K562 (cell line): ENCODE results near the gene ADAM22. TPM values are rescaled to one million over a fixed set of nuclear protein-coding genes. Genes with fewer than 3 reads are reported as not detected.

ENCODE experiments used
- ATAC-seq: fragments of 200-7000 bp; cut with Tn5 transposase; 3 replicates; pipeline ENCODE4 v1.9.1; 2020; ENCODE audit warnings: moderate library complexity
- BruUV-seq: library from RNA; stranded (reverse); fragments of 400-500 nt; replicated peaks from 2 replicates; lab custom pipeline; 2021; lab: Mats Ljungman, UMichigan
- CTCF ChIA-PET: fragments of 300-600 bp; formaldehyde crosslinking; extraction: SDS; loops from one replicate; lab custom pipeline; 2021; ENCODE audit warnings: low intra/inter-chr PET ratio; lab: Yijun Ruan, JAX
- POLR2A ChIA-PET: fragments of 300-600, 350-650 bp; sonication (Branson Sonifier 250); formaldehyde crosslinking; extraction: SDS; loops from one replicate; lab custom pipeline; 2021; ENCODE audit warnings: antibody characterized with exemption, inconsistent platforms; lab: Yijun Ruan, JAX
- DNase-seq, 4 experiments: peaks; one replicate each; pipeline versions ENCODE4 v3.0.0 to v3.0.0-alpha.2; 2011 to 2018; ENCODE audit warnings: low spot score in 3 of 4, mixed read lengths in 3 of 4; ENCODE audit errors: extremely low read depth in 1 of 4
- FAIRE-seq: peaks from 2 replicates; lab custom pipeline; 2011; peaks lifted over from hg19 to GRCh38; lab: Jason Lieb, UNC
- H2AFZ ChIP-seq: 2 replicates; pipeline ENCODE4 v1.6.0; 2011; ENCODE audit warnings: low read depth, low read length, control low read depth, inconsistent platforms
- H3K27ac ChIP-seq: fragments of 200-600 bp; 3 replicates; pipeline ENCODE4 v1.8.0; 2011; ENCODE audit warnings: low read depth, mild to moderate bottlenecking, control low read depth, inconsistent platforms, low read length, moderate library complexity, mixed read lengths; ENCODE audit errors: extremely low read depth
- H3K27me3 ChIP-seq, 2 experiments: fragments of 300-600 bp in 1 of 2; 2 replicates in 1 of 2; 3 replicates in 1 of 2; pipeline versions ENCODE4 v1.6.0 to v1.8.0; 2011; ENCODE audit warnings: inconsistent platforms in 2 of 2, low read length in 2 of 2, mild to moderate bottlenecking in 1 of 2, mixed read lengths in 1 of 2, moderate library complexity in 1 of 2; ENCODE audit not compliant: control insufficient read depth in 2 of 2, insufficient read depth in 2 of 2
- H3K36me3 ChIP-seq: fragments of 300-600 bp; 3 replicates; pipeline ENCODE4 v1.8.0; 2011; ENCODE audit warnings: mild to moderate bottlenecking, low read length, inconsistent platforms; ENCODE audit not compliant: control insufficient read depth, insufficient read depth
- H3K4me1 ChIP-seq, 2 experiments: fragments of 200-600 bp in 1 of 2; replicated peaks in 1 of 2; 2 replicates in 1 of 2; 3 replicates in 1 of 2; pipeline versions ENCODE4 v1.5.1 to v1.8.0; 2011; ENCODE audit warnings: inconsistent platforms in 2 of 2, low read length in 2 of 2, mild to moderate bottlenecking in 1 of 2, mixed read lengths in 1 of 2, moderate library complexity in 1 of 2; ENCODE audit not compliant: control insufficient read depth in 2 of 2, insufficient read depth in 2 of 2
- H3K4me2 ChIP-seq: 2 replicates; pipeline ENCODE4 v1.6.1; 2011; ENCODE audit warnings: low read length, control low read depth, inconsistent platforms, mixed read lengths; ENCODE audit not compliant: insufficient read depth
- H3K4me3 ChIP-seq: fragments of 200-600 bp; sonication (generic), shearing (Covaris generic); 2 replicates; pipeline ENCODE4 v1.5.1; 2016; ENCODE audit warnings: control low read depth, inconsistent platforms
- H3K79me2 ChIP-seq: fragments of 200-600 bp; 3 replicates; pipeline ENCODE4 v1.8.0; 2011; ENCODE audit warnings: low read length, inconsistent platforms; ENCODE audit not compliant: control insufficient read depth, insufficient read depth
- H3K9ac ChIP-seq, 2 experiments: 2 replicates each; pipeline versions ENCODE4 v1.6.0 to v1.6.1; 2011; ENCODE audit warnings: low read depth in 2 of 2, low read length in 2 of 2, control low read depth in 1 of 2, inconsistent platforms in 1 of 2, mild to moderate bottlenecking in 1 of 2, mixed read lengths in 1 of 2; ENCODE audit not compliant: insufficient read depth in 1 of 2
- H3K9me1 ChIP-seq: one replicate; pipeline ENCODE4 v1.6.0; 2011; ENCODE audit warnings: inconsistent platforms, mild to moderate bottlenecking, low read length, moderate library complexity; ENCODE audit not compliant: control insufficient read depth, insufficient read depth
- H3K9me3 ChIP-seq: replicated peaks from 2 replicates; pipeline ENCODE4 v1.5.1; 2011; ENCODE audit warnings: low read depth, low read length, inconsistent platforms; ENCODE audit not compliant: control insufficient read depth, insufficient read depth
- H4K20me1 ChIP-seq: replicated peaks from 2 replicates; pipeline ENCODE4 v1.6.1; 2011; ENCODE audit warnings: low read length, inconsistent platforms, mixed read lengths; ENCODE audit not compliant: control insufficient read depth, insufficient read depth
- ATF4 ChIP-seq: fragments of 450-650 bp; formaldehyde crosslinking; IDR thresholded peaks from 2 replicates; pipeline ENCODE4 v1.4.0; 2022; ENCODE audit warnings: mild to moderate bottlenecking, moderate library complexity
- BRF1 ChIP-seq: IDR thresholded peaks from 3 replicates; pipeline ENCODE4 v1.6.1; 2011; ENCODE audit warnings: borderline replicate concordance, mild to moderate bottlenecking; ENCODE audit not compliant: insufficient read length; ENCODE audit errors: extremely low read depth
- FIP1L1 ChIP-seq: fragments of 200-400 bp; formaldehyde crosslinking; IDR thresholded peaks from 2 replicates; pipeline ENCODE4 v1.6.1; 2018; ENCODE audit warnings: mild to moderate bottlenecking, low read depth, low read length; ENCODE audit not compliant: poor library complexity, severe bottlenecking
- GTF3C2 ChIP-seq: IDR thresholded peaks from 3 replicates; pipeline ENCODE4 v1.6.1; 2011; ENCODE audit warnings: borderline replicate concordance, mild to moderate bottlenecking, moderate library complexity; ENCODE audit not compliant: insufficient read length; ENCODE audit errors: extremely low read depth
- HDAC3 ChIP-seq: fragments of 450-650 bp; IDR thresholded peaks from 2 replicates; pipeline ENCODE4 v1.6.1; 2018; ENCODE audit warnings: borderline replicate concordance, mild to moderate bottlenecking, moderate library complexity; ENCODE audit not compliant: partially characterized antibody
- MAFK ChIP-seq: IDR thresholded peaks from 2 replicates; pipeline ENCODE4 v1.6.1; 2011; ENCODE audit warnings: low read length, improper control_type of control experiment
- MED1 ChIP-seq: sonication (generic); formaldehyde crosslinking; IDR thresholded peaks from 2 replicates; pipeline ENCODE4 v1.8.1; 2023; ENCODE audit warnings: missing genetic modification reagents, borderline replicate concordance
- PHTF2 ChIP-seq: fragments of 250-450 bp; sonication (Bioruptor Pico); IDR thresholded peaks from 2 replicates; pipeline ENCODE4 v1.5.0; 2021; ENCODE audit warnings: mild to moderate bottlenecking
- ZKSCAN1 ChIP-seq: fragments of 150-350 bp; IDR thresholded peaks from 2 replicates; pipeline ENCODE4 v1.6.1; 2016; ENCODE audit warnings: low read depth, low read length
- ZNF121 ChIP-seq: sonication (generic); formaldehyde crosslinking; conservative IDR thresholded peaks from 2 replicates; pipeline ENCODE4 v1.8.0; 2022; ENCODE audit warnings: missing genetic modification reagents
- ZNF561 ChIP-seq: fragments of 450-650 bp; formaldehyde crosslinking; conservative IDR thresholded peaks from 2 replicates; pipeline ENCODE4 v1.4.0; 2020; ENCODE audit warnings: mild to moderate bottlenecking, moderate library complexity
- ZNF780A ChIP-seq: fragments of 250-450 bp; sonication (Bioruptor Pico); IDR thresholded peaks from 2 replicates; pipeline ENCODE4 v1.5.0; 2021; ENCODE audit warnings: mild to moderate bottlenecking
- WGBS: fragments of 100-300 bp; shearing (Covaris generic); methylation state at CpG from one replicate; pipeline ENCODE4 v1.1.6; 2016; ENCODE audit warnings: low coverage, mixed read lengths; ENCODE audit not compliant: insufficient coverage; ENCODE audit errors: missing lambda C conversion rate; 5-methylcytosine and 5-hydroxymethylcytosine counted together
- in situ Hi-C: fragments of 300-500 bp; cut with MboI; formaldehyde crosslinking; loops from 4 replicates; pipeline ENCODE4 v1.15.0; 2018; ENCODE audit warnings: inconsistent platforms, mixed read lengths
- intact Hi-C: fragments of 100-400 bp; cut with micrococcal nuclease; formaldehyde crosslinking; loops from 2 replicates; pipeline ENCODE4 v1.14.2; 2022
- polyA plus RNA-seq, 8 experiments: library from polyadenylated mRNA; depleted of rRNA in 4 of 8; stranded (reverse) in 5 of 8; unstranded in 3 of 8; fragments of >200 nt; fragmentation: Nextera tagmentation in 2 of 8; fragmentation: Illumina TruSeq in 1 of 8; extraction: Ambion mirVana in 2 of 8; extraction: Trizol in 1 of 8; gene quantifications; 2 replicates each; pipeline versions ENCODE4 v1.2.1 to v1.2.3, GENCODE V29; 2011 to 2014; ENCODE audit warnings: inconsistent platforms in 1 of 8, missing spikeins in 1 of 8
- total RNA-seq, 7 experiments: library from RNA; depleted of rRNA in 6 of 7; stranded (reverse); fragments of >200 nt in 6 of 7; fragmentation: Illumina TruSeq in 2 of 7; extraction: Trizol in 2 of 7; gene quantifications; 2 replicates each; pipeline versions ENCODE4 v1.2.1 to v1.2.3, GENCODE V29; 2011 to 2021; ENCODE audit warnings: low replicate concordance in 1 of 7
- TF ChIP-seq, protein P1 (sequence below): fragments of 250-450 bp; sonication (Bioruptor Pico); IDR thresholded peaks from 2 replicates; pipeline ENCODE4 v1.4.0; 2020

ADAM22 gene
- total and polyA plus RNA-seq, 9 of the 15 experiments (the other 6 are each of a cell fraction or from before 2014, with no cell fraction given), result 0.01 to 0.58 (median 0.18) TPM

GRCh38 chr7:88226201-88226600, 292.1 kb downstream of the ADAM22 start:
- H3K4me3 ChIP-seq, result no peak overlapping the region
- no peaks in the 10 kb centered on the region for H3K36me3 ChIP-seq
- no peaks in the 10 kb centered on the region for H3K79me2 ChIP-seq
- ATAC-seq (no peak), FAIRE-seq (no peak), DNase-seq (no peak)
- ChIA-PET POLR2A (no interaction called here), CTCF (no interaction called here)
- no peaks in the 10 kb centered on the region for H3K27me3 ChIP-seq
- H3K9me3 ChIP-seq, result no peaks in the 10 kb centered on the region
- no peak overlapping the region for H2AFZ ChIP-seq
- H3K9ac ChIP-seq, result no peak overlapping the region
- no TSS peak for BruUV-seq
- H3K9me1 ChIP-seq, result no peaks in the 10 kb centered on the region
- WGBS, result 6% methylated on average over 4 of the region's 4 CpGs
- no peaks in the 10 kb centered on the region for H4K20me1 ChIP-seq
- in situ Hi-C loops (loop anchor here (25.0 kb wide), 1 partner anchor 1911 kb away; no protein-coding TSS in a partner anchor), intact Hi-C loops (no loop called here)
- H3K4me1 ChIP-seq, result peaks cover 0 to 3% of the 10 kb centered on the region in 2 experiments; a peak in 1 of 5 replicates
- H3K27ac ChIP-seq, result no peak overlapping the region
- H3K4me2 ChIP-seq, result no peak overlapping the region
- TF ChIP-seq ZNF561 (CRISPR knock-in tag), result no peak
- no peak for TF ChIP-seq PHTF2 (CRISPR knock-in tag)
- no peak for TF ChIP-seq MED1
- TF ChIP-seq HDAC3, result no peak
- TF ChIP-seq ZNF121, result no peak
- no peak for TF ChIP-seq GTF3C2
- no peak for TF ChIP-seq ZKSCAN1
- TF ChIP-seq, protein P1, sequence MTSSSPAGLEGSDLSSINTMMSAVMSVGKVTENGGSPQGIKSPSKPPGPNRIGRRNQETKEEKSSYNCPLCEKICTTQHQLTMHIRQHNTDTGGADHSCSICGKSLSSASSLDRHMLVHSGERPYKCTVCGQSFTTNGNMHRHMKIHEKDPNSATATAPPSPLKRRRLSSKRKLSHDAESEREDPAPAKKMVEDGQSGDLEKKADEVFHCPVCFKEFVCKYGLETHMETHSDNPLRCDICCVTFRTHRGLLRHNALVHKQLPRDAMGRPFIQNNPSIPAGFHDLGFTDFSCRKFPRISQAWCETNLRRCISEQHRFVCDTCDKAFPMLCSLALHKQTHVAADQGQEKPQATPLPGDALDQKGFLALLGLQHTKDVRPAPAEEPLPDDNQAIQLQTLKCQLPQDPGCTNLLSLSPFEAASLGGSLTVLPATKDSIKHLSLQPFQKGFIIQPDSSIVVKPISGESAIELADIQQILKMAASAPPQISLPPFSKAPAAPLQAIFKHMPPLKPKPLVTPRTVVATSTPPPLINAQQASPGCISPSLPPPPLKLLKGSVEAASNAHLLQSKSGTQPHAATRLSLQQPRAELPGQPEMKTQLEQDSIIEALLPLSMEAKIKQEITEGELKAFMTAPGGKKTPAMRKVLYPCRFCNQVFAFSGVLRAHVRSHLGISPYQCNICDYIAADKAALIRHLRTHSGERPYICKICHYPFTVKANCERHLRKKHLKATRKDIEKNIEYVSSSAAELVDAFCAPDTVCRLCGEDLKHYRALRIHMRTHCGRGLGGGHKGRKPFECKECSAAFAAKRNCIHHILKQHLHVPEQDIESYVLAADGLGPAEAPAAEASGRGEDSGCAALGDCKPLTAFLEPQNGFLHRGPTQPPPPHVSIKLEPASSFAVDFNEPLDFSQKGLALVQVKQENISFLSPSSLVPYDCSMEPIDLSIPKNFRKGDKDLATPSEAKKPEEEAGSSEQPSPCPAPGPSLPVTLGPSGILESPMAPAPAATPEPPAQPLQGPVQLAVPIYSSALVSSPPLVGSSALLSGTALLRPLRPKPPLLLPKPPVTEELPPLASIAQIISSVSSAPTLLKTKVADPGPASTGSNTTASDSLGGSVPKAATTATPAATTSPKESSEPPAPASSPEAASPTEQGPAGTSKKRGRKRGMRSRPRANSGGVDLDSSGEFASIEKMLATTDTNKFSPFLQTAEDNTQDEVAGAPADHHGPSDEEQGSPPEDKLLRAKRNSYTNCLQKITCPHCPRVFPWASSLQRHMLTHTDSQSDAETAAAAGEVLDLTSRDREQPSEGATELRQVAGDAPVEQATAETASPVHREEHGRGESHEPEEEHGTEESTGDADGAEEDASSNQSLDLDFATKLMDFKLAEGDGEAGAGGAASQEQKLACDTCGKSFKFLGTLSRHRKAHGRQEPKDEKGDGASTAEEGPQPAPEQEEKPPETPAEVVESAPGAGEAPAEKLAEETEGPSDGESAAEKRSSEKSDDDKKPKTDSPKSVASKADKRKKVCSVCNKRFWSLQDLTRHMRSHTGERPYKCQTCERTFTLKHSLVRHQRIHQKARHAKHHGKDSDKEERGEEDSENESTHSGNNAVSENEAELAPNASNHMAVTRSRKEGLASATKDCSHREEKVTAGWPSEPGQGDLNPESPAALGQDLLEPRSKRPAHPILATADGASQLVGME, result no peak
- no peak for TF ChIP-seq BRF1
- no peak for TF ChIP-seq FIP1L1
- no peak for TF ChIP-seq ATF4 (CRISPR knock-in tag)
- no peak for TF ChIP-seq MAFK
- no peak for TF ChIP-seq ZNF780A (CRISPR knock-in tag)
